CD4-positive, alpha-beta T cell treated with Interleukin-1 beta for 1 hour (primary cell): Measurements from ENCODE around the gene ENOX1.

ENCODE experiments used
- DNase-seq, 2 donors: peaks; one replicate each; pipeline ENCODE4 v3.0.0-alpha.2; 2020 to 2022

ENOX1 gene

DNA sequence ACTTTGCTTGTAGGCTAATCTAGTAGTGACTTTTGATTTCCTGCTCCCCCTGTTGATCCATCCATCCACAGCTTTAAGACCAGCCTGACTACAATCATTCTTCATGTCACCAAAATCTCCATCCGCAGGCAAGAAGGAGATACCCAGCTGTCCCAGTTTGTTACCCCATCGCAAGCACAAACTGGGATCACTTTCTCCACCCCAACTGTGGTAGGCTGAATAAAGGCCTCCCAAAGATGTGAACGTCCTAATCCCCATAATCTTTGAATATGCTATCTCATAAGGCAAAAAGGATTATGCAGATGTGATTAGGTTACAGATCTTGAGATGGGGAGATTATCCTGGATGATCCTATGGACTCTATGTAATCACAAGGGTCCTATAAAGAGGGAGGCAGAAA, 202.0 kb downstream of the ENOX1 start:
- no peak for DNase-seq

DNA sequence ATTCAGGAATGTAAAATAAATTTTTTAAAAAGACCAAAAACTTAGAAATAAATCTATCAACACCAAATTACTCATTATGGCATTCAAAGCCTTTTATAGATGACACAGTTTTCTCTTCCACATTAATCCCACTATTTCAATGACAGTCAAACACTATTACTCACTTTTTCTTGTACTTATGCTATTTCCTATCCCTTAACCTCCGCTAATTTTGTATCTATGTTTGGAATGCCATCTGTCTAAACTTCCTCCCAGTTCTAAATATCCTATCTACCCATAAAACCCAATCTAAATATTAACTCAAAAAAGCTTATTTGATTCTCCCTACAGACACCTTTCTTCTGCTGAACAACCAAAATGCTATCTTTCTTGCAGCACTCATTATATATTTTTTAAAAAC, 203.5 kb downstream of the ENOX1 start:
- no peak for DNase-seq

DNA sequence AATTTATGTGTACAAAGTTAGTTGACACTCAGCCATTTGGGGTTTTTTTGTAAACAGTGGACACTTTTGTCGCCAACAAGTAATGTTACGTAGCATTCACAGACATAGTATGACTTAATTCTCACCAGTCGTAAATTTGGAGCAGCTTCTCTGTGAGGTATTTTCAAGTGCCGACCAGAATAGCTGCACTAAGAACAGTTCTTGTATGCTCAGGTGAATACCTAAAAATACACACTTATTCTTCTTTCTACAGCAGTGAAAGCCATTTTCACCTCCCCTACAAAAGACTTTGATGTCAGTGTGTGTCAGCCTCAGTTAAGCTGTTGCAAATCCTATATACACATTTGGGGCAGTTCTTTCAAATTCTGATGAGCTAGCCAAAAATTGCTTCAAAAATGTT, 206.5 kb downstream of the ENOX1 start:
- DNase-seq, result no peak

DNA sequence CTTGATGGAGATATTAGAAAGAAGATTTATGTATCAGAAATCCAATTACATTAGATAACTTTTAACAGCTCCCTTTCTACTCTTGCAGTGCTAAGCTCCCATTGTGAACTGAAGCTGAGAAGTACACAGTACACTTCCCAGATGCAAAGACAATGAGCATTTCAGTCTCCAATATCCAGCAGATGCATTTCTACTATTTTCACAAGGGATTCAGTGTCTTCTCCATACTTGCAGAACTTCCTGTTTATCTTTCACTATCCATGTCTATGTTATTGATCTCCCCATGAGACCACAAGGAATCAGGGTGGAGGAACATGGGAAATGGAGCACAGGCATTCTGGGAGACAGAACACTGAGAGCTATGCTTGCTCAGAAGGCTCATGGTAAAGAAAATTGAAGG, 207.5 kb downstream of the ENOX1 start:
- DNase-seq, result no peak

DNA sequence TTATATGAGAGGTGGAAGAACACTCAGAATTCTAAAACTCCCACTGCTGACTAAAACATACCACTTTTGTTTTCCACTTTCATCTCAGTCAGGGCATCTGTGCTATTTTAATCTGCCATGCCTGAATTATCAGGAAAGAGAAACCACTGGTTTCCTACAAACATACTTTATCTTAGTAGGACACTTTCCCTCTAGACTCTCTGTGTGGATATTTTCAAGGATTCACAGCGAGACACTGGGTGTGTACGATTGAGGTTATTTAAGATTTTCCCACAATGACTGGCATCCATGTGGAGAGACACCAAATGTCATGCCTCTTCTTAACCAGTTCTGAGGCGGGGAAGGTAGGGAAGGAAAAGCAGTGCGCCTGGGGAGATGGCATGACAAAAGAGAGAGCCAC, 212.2 kb downstream of the ENOX1 start:
- DNase-seq, result no peak

DNA sequence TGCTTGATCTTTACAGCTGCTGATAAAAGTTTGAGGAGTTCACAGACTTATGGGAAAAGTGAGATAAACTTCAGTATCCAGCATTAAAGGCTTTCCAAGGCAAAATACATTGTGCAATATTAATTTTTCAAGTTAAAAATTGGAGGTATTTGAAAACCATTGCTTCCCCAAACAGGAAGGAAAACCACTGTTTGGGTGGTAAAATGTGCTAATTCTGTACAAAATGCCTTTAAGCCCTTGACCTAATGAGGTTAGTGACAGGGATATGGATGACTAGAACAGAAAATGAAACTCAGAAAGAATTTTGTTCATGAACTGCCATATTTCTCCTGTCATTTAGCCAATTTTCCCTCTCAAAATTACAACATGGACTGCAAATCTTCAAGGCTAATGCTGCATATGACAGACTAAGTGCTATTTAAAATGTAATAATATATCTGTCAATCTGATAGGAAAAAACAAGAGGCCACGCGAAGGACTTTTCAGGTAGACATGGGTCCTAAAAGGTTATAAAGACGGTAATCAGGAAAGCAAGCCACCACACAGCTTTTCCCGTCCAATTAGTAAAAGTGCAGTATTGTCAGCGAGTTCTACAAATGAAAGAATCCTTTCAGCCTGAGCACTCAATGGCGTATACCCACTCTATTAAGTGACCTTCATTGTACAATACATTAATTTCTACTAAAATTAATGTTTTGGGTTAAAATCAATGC, 212.8 kb downstream of the ENOX1 start:
- no peak for DNase-seq

DNA sequence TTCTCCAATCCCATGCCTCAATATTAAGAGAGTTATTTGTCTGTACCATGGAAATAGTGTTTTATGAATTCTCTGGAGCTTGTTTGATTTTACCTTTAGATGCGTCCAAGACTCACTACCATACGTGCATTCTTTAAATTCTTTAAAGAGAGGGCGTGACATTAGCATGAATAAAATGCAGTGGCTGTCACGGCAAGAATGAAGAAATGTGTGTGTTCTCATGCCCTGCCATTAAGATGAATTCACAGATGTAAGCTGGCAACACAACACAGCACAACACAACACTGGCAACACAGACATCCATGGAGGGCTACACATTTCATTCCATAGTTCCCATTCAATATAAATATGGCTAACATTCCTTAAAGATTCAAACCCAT, 213.4 kb downstream of the ENOX1 start:
- no peak for DNase-seq

DNA sequence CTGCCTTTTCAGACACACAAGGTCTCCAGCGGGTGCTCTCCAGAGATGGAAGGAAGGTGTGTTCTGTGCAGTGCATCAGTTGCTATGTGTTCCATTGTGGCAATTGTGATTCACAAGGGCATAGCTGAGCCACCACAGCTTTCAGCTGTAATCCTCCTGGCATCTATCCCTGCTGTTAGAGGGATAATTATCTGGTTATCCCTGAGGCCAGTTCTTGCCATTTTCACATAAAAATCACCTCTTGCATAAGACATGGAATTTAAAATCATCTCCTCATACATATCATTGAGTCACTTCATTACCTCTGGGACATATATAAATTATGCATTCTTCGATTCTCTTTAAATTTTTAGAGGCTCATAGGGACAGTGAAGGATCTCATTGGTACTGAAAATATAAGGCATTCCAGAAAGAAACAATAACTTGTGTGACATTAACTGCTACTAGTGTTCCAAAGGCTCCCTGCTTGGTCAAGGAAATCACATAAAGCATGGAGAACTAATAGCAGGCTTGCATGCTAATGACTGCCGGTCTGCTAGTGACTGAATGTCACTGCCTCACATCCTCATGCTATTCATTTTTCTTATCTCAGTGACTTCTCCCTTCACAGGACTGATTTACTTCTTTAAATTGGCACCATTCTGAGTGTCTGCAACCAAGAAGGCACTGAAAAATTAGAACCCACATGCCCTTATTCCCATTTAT, 214.0 kb downstream of the ENOX1 start:
- DNase-seq, result no peak

DNA sequence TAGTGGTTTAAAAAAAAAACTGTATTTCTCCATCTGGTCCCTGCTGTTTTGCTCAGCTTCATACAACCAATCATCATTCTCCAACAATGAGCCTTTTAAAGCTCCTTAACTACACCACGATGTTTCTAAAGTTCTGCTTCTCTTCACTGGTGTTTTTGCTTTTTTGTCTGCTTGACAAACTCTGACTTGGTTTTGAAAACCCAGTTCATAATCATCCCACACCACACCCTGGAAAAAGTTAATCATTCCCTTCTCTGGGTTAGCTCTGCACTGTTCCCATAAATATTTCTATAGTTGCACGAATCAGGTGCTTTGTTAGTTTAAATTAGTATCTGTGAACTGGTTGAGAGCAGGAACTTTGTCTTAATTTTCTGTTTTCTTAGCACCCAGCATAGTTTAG, 217.1 kb downstream of the ENOX1 start:
- DNase-seq, result no peak

DNA sequence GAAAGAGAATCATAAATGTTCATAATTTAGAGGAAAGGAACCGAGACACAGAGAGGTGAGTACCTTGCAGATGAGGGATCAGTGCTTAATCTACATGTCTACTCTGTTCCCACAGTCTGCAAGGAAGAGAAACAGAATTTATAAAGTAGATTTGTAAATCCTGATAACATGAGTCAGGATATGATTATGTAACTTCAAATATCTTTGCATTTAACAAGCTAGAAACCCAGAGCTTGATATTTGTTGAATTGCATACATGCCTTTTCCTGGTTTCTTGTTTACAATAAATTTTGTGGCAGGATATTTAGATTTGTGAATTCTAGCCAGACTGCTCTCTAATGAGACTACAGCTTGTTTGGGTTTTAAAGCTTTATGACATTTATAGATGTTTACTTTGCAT, 219.2 kb downstream of the ENOX1 start:
- DNase-seq, result no peak

DNA sequence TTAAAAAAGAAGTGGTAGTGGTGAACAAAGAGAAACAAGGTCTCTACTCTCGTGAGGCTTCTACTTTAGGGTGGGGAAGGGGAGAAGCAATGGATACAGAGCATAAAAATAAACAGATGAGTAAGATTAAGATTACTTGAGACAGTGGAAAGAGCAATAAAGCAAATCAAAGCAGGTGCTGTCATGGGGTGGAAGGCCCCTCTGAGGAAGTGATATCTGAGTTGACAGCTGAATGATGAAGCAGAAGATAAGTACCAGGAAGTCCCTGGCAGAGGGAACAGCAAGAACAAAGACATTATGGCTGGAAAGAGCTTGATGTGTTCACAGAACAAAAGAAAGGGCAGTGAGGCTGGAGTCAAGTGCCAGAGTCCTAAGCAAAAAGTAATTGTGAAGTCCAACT, 221.8 kb downstream of the ENOX1 start:
- DNase-seq, result no peak

DNA sequence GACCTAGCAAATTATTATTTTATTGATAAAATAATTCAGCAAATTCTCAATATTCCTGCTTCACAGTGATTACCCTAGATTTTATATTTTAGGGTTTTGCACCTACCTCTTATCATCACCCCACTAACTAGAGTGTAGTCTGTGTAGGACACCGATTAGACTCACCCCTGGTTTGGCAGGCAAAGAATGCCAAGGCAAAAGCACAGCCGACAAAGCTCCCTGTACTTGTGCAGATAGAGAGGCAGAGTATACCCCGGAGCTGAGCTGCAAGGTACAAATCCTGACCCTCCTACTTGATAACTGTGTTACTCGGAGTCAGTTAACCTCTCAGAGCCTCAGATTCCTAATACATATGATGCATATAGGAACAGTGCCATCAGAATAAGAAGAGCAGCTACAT, 225.7 kb downstream of the ENOX1 start:
- no peak for DNase-seq

DNA sequence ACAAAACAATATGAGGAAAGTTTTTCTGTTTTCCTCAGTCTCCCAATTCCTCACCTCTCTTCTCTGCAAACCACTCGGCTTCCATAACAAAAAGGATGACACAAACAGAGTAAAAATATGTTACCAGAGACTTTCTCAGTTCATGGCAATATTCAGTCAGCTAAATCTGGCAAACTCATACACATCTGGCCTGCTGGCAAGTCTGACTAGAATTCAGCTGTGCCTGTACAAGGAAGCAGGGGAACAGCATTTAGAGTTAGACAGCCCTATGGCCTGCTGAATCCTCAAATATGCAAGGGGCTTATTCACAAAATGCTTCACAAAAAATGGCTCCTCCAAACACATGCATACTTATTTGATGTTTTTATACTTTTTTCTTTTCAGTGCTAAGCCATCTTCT, 227.8 kb downstream of the ENOX1 start:
- DNase-seq, result no peak

DNA sequence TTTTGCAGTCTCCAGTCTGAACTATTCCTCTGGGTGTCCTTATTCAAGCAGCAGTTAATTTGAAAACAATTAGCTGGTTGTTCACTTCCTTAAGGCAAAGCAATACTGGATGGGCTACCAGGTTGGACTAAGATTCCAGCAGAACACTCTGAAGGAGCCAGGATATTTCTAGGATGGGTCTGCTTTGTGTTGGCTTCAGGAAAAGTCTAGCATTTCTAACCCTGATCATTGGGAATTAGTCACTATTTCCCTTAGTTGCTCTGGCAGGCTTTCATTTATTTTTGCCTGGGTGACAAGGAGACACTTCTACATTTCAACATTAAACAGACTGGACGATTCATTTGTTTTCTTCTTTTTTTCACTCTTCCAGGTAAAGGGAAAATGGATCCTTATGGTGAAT, 228.4 kb downstream of the ENOX1 start:
- no peak for DNase-seq

DNA sequence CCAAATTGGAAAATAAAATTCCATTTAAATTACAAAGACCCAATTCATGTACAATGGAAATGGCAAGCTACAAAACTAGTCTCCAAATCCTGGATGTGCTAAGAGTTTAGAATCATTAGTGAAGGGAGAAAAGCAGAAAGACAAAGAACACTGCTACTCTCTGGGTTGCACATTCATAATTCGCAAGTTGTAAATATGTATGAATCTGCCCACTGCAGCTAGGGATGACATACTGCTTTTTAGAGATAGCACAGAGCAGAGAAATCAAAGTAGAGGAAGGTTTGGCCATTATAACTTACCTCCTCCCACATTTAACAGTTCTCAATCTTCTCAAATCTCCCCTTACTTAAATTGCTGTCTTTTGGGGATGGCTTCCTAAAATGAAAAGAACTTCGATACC, 231.1 kb downstream of the ENOX1 start:
- DNase-seq, result no peak

DNA sequence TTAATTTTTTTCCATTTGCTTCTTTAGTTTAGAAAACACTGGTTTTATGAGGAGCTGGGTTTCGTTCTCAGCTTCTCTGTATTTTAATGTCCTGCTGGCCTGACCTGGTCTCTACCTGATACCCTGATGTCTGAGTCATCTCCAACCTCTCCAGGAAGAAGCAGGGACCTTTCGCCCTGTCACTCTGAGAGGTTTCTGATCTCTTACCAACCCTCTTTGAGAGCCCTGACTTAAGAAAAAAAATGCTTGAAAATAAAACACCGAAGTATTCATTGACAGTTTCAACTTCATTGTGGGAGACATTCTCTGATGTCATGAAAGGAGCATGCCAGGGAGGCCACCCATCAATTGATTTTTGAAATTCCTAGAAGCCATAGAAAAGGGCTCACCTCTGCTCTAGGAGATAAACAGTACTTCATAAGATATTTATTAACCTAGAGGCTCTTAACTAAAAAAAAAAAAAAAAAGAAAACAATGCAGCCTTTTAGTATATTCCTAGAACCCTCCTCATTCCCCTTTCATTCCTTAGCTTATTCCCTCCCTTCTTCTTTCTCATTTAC, 234.8 kb downstream of the ENOX1 start:
- no peak for DNase-seq

DNA sequence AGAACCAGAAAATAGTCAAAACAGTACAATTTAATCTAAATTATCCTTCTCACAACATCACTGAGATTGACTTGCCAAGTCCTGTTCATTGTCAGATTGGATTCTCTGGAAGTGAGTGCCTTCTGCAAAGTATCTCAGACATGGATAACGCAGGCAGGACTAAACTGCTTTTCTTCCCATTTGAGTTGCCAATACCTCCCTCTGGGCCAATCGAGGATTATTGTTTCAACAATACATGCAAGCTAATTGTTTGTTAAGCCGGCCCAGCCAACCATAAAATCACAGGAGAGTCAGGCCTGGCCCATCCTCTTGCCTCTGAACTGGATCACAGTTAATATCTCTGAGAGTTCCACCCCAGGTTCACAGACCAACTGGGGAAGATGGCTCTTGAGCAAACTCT, 240.0 kb downstream of the ENOX1 start:
- DNase-seq, result no peak

DNA sequence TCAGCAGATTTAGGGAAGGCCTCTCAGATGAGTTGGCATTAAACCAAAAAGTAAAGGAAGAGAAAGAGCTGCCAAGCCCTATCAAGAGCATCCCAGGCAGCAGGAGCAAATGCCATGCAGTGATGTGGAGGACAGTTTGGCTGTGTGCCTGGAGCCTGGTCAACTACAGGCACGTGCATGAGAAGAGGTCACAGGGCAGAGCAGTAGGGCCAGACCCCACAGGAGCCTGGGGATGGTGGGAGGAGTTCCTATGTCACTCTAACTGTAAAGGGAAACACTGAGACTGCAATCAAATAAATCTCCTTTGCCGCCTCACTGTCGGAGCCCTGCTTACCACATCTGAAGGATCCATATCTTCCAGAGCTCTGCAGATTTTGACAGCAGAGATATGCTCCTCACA, 240.5 kb downstream of the ENOX1 start:
- no peak for DNase-seq

DNA sequence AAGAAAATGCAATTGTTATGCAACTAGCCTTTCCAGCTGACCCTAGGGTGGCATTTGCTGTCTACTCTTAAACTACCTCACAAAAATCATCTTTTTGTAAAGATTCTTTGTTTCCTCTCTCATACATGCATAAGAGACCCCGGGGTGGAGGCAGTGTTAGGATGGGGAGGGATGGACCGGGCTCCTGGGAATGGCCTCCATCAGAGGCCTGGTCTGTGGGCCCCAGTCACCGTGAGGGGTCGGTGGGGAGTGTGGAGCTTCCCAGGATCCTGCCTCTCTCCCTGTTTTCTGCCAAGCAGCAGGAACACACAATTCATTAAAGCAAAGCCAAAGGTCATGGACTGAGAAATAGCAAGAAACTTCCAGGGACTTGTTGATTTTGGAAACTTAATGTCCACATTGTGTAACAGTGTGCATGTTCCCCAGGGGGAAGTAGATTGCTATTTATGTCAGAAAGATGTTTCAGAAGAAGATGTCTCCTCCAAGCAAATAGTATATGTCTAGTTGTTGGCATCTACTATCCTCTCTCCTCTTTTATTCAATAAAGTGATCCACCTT, 241.4 kb downstream of the ENOX1 start:
- DNase-seq, result no peak

DNA sequence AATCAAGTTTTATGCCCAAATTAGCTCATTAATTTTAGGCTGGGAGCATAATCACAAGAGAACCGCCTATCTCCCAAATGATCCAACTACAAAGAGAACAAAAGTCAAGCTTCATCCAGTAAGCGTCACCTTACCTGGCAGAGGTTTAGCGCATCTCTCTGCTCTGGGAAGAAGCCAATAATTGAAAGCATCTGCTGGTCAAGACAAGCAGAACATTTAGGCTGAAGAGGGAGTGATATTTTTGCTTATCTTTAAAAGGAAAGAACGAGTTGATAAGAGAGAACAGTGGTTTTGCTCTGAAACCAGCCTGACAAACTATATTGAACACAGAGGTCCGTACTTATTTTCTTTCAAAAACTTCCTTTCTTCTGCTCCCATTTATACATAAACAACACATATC, 242.1 kb downstream of the ENOX1 start:
- DNase-seq, result no peak

DNA sequence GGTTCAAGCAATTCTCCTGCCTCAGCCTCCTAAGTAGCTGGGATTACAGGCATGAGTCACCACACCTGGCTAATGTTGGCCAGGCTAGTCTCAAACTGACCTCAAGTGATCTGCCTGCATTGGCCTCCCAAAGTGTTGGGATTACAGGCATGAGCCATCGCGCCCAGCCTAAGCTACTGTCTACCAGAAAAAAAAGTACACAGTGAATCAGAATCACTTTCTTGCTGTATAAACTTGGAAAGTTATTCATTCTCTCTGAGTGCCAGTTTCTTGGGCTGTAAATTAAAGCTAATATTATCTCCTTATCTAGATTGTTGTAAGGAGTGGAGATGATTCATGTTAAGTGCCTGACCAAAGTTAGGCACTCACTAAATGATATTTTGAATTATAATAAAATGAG, 242.8 kb downstream of the ENOX1 start:
- no peak for DNase-seq

DNA sequence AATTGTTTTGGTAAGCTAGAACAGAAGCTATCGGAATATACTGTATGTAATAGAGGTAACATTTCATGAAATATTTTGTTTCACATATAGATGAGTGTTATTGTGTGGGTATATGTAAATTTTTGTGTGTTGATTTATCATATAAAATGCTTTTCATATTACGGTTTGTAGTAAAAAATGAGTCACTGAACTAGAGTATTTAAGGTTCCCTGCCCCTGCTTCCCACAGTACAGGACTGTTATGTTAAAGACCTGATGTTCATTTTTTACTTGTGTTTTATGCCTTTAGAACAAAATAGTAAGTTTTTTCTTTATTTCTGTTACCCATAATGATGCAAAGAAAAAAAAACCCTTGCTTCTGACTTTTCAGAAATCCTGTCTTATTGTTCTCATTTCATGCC, 243.4 kb downstream of the ENOX1 start:
- no peak for DNase-seq

DNA sequence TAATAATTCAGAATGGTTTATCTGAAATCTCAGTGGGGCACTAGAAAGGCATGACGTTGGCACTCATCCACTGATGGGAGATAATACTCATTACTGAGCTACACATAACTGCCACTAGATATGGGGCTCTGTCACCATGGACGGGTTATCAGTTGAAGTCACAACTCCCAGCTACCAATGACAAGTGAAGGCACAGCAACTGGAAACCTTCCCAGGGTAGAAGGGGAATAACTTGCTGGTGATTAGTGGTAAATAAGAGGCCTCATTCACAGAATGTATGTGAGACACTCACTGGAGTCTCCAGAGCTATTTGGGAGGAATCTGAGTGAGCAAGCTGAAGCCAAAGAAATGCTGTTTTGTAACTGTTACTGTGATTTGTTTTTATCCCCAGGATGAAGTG, 249.6 kb downstream of the ENOX1 start:
- DNase-seq, result no peak

DNA sequence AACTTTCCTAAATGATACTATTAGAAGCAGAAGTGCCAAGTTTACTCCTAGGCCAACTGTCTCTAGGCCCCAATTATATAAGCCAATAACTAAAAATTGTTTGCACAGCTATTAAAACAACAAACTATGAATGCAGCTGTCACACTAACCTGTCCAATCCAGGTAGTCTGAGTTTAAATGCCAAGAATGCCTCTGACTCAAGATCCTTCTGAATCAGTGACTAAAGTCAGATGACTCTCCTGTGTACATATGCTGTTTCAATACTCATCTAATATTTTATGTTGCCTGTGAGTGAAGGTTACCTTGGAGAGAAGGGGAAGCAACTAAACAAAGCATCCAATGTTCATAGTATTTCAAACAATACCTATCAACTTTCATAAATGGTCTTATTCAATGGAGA, 257.0 kb downstream of the ENOX1 start:
- DNase-seq, result no peak
